SK-N-SH treated with all-trans-retinoic acid at 6 μM for 48 hours (cell line): ENCODE results near the gene BABAM1.

Experiments
- ATAC-seq: fragments of 200-7000 bp; cut with Tn5 transposase; 3 replicates; pipeline ENCODE4 v1.9.1; 2020; ENCODE audit warnings: mild to moderate bottlenecking, moderate library complexity
- ARNTL ChIP-seq: fragments of 450-650 bp; formaldehyde crosslinking; IDR thresholded peaks from 2 replicates; pipeline ENCODE4 v1.5.0; 2020; ENCODE audit warnings: low read depth, mild to moderate bottlenecking, moderate library complexity, borderline replicate concordance
- CSDC2 ChIP-seq: fragments of 250-450 bp; sonication (Bioruptor Pico); IDR thresholded peaks from 2 replicates; pipeline ENCODE4 v1.5.0; 2020; ENCODE audit warnings: mild to moderate bottlenecking, moderate library complexity
- ESRRG ChIP-seq: fragments of 250-450 bp; sonication (Bioruptor Pico); IDR thresholded peaks from 2 replicates; pipeline ENCODE4 v1.6.1; 2021; ENCODE audit warnings: mild to moderate bottlenecking
- GLIS3 ChIP-seq: fragments of 250-450 bp; sonication (Bioruptor Pico); IDR thresholded peaks from 2 replicates; pipeline ENCODE4 v1.5.0; 2020; ENCODE audit warnings: mild to moderate bottlenecking, moderate library complexity
- ISL1 ChIP-seq: fragments of 250-450 bp; sonication (Bioruptor Pico); IDR thresholded peaks from 2 replicates; pipeline ENCODE4 v2.1.2; 2022; ENCODE audit warnings: mild to moderate bottlenecking, moderate library complexity
- OSR1 ChIP-seq: fragments of 250-450 bp; sonication (Bioruptor Pico); IDR thresholded peaks from 2 replicates; pipeline ENCODE4 v1.8.0; 2022; ENCODE audit warnings: moderate library complexity, mild to moderate bottlenecking, inconsistent platforms
- RARB ChIP-seq: fragments of 250-450 bp; sonication (Bioruptor Pico); IDR thresholded peaks from 2 replicates; pipeline ENCODE4 v1.8.0; 2021; ENCODE audit warnings: mild to moderate bottlenecking, moderate library complexity
- SNAI2 ChIP-seq: fragments of 250-450 bp; sonication (Bioruptor Pico); IDR thresholded peaks from 2 replicates; pipeline ENCODE4 v1.5.0; 2020; ENCODE audit warnings: mild to moderate bottlenecking, moderate library complexity
- TCF4 ChIP-seq: fragments of 250-450 bp; sonication (Bioruptor Pico); IDR thresholded peaks from 2 replicates; pipeline ENCODE4 v1.8.0; 2021; ENCODE audit warnings: mild to moderate bottlenecking, moderate library complexity, borderline replicate concordance
- TOX ChIP-seq: fragments of 250-450 bp; sonication (Bioruptor Pico); IDR thresholded peaks from 2 replicates; pipeline ENCODE4 v1.8.0; 2021; ENCODE audit warnings: mild to moderate bottlenecking, moderate library complexity, borderline replicate concordance
- TSHZ2 ChIP-seq: fragments of 250-450 bp; sonication (Bioruptor Pico); IDR thresholded peaks from 2 replicates; pipeline ENCODE4 v1.5.0; 2020; ENCODE audit warnings: mild to moderate bottlenecking, moderate library complexity
- ZC3H10 ChIP-seq: fragments of 250-450 bp; sonication (Bioruptor Pico); IDR thresholded peaks from 2 replicates; pipeline ENCODE4 v1.5.1; 2021; ENCODE audit warnings: mild to moderate bottlenecking, moderate library complexity
- ZFP3 ChIP-seq: fragments of 250-450 bp; sonication (Bioruptor Pico); IDR thresholded peaks from 2 replicates; pipeline ENCODE4 v1.5.0; 2020; ENCODE audit warnings: mild to moderate bottlenecking, moderate library complexity
- ZFP30 ChIP-seq: fragments of 450-650 bp; formaldehyde crosslinking; IDR thresholded peaks from 2 replicates; pipeline ENCODE4 v1.5.0; 2022; ENCODE audit warnings: mild to moderate bottlenecking, moderate library complexity
- ZNF70 ChIP-seq: fragments of 450-650 bp; formaldehyde crosslinking; IDR thresholded peaks from 2 replicates; pipeline ENCODE4 v1.5.0; 2020; ENCODE audit warnings: mild to moderate bottlenecking, moderate library complexity
- ZNF8 ChIP-seq: fragments of 450-650 bp; formaldehyde crosslinking; IDR thresholded peaks from 2 replicates; pipeline ENCODE4 v1.5.0; 2020; ENCODE audit warnings: mild to moderate bottlenecking, moderate library complexity
- TF ChIP-seq, protein P1 (sequence below): fragments of 250-450 bp; sonication (Bioruptor Pico); IDR thresholded peaks from 2 replicates; pipeline ENCODE4 v1.8.0; 2021; ENCODE audit warnings: low read depth, mild to moderate bottlenecking, moderate library complexity, borderline replicate concordance
- TF ChIP-seq, protein P2 (sequence below): fragments of 250-450 bp; sonication (Bioruptor Pico); IDR thresholded peaks from 2 replicates; pipeline ENCODE4 v1.5.1; 2021; ENCODE audit warnings: mild to moderate bottlenecking, moderate library complexity
- TF ChIP-seq, protein P3 (sequence below): fragments of 250-450 bp; sonication (Bioruptor Pico); IDR thresholded peaks from 2 replicates; pipeline ENCODE4 v1.5.1; 2020; ENCODE audit warnings: low read depth, mild to moderate bottlenecking, moderate library complexity

BABAM1 gene

DNA sequence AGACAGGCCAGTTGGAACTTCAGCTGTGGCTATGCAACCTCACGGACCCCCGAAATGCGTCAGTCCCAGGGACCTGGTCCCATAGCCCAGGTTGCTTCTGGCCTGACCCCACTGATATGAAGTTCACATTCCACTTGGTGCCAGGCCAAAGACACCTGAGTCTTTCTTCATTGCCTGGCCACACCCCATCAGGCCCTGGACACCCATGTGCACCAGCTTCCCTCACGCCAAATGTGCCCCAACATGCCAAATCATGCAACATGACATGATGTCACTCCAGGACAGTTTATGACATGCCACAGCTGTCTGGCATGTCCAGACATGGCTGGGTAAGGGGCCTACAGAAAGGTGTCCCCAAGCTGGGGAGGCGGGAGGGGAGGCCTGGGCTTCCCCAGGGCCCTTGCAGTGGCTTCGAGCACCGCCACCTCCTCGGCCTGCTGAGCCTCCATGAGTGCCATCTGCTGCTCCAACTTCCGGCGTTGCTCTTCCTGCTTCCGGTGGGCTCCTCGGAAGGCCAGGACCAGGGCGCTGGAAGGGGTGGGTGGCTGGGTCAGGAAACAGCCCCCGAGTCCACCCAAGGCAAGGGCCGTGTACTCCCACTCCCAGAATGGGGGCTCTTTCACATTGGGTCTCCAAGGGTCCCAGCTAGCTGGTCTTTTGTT lies 17.2 kb upstream of the BABAM1 start:
- no peak for ATAC-seq
- TF ChIP-seq, protein P1, sequence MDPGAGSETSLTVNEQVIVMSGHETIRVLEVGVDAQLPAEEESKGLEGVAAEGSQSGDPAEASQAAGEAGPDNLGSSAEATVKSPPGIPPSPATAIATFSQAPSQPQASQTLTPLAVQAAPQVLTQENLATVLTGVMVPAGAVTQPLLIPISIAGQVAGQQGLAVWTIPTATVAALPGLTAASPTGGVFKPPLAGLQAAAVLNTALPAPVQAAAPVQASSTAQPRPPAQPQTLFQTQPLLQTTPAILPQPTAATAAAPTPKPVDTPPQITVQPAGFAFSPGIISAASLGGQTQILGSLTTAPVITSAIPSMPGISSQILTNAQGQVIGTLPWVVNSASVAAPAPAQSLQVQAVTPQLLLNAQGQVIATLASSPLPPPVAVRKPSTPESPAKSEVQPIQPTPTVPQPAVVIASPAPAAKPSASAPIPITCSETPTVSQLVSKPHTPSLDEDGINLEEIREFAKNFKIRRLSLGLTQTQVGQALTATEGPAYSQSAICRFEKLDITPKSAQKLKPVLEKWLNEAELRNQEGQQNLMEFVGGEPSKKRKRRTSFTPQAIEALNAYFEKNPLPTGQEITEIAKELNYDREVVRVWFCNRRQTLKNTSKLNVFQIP (CRISPR knock-in tag): no peak
- TF ChIP-seq GLIS3 (CRISPR knock-in tag) (no peak), ISL1 (no peak), CSDC2 (CRISPR knock-in tag) (no peak), ARNTL (CRISPR knock-in tag) (no peak), TSHZ2 (CRISPR knock-in tag) (no peak)
- TF ChIP-seq, protein P2, sequence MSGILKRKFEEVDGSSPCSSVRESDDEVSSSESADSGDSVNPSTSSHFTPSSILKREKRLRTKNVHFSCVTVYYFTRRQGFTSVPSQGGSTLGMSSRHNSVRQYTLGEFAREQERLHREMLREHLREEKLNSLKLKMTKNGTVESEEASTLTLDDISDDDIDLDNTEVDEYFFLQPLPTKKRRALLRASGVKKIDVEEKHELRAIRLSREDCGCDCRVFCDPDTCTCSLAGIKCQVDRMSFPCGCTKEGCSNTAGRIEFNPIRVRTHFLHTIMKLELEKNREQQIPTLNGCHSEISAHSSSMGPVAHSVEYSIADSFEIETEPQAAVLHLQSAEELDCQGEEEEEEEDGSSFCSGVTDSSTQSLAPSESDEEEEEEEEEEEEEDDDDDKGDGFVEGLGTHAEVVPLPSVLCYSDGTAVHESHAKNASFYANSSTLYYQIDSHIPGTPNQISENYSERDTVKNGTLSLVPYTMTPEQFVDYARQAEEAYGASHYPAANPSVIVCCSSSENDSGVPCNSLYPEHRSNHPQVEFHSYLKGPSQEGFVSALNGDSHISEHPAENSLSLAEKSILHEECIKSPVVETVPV (CRISPR knock-in tag): no peak

- ATAC-seq: no peak
- TF ChIP-seq, protein P1 (CRISPR knock-in tag): no peak
- TF ChIP-seq ZFP30 (CRISPR knock-in tag) (no peak), SNAI2 (CRISPR knock-in tag) (no peak), RARB (CRISPR knock-in tag) (no peak), TCF4 (CRISPR knock-in tag) (no peak), GLIS3 (CRISPR knock-in tag) (no peak), OSR1 (no peak), TOX (CRISPR knock-in tag) (no peak), ZNF8 (no peak), ISL1 (no peak), ARNTL (CRISPR knock-in tag) (no peak), ZC3H10 (CRISPR knock-in tag) (no peak)
- TF ChIP-seq, protein P3, sequence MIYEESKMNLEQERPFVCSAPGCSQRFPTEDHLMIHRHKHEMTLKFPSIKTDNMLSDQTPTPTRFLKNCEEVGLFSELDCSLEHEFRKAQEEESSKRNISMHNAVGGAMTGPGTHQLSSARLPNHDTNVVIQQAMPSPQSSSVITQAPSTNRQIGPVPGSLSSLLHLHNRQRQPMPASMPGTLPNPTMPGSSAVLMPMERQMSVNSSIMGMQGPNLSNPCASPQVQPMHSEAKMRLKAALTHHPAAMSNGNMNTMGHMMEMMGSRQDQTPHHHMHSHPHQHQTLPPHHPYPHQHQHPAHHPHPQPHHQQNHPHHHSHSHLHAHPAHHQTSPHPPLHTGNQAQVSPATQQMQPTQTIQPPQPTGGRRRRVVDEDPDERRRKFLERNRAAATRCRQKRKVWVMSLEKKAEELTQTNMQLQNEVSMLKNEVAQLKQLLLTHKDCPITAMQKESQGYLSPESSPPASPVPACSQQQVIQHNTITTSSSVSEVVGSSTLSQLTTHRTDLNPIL: no peak
Measured at GRCh38 chr19:17254636-17255035, 12.6 kb upstream of the BABAM1 start.

DNA sequence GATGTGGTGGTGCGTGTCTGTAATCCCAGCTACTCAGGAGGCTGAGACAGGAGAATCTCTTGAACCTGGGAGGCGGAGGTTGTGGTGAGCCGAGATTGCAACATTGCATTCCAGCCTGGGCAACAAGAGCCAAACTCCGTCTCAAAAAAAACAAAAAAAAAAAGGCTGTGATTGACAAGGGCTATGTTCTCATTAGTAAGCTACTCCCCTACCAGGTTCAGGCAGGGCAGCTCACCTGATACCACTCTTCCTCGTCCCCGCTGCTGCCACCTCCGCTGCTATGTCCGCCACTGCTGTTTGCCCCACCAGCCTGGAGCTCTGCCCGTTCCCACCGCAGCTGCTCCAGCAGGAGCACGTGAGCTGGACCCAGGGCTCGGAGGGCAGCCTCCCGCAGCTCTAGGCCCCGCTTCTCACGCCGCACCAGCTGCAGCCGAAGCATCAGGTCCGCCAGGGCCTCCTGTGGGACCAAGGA lies 12.1 kb upstream of the BABAM1 start:
- no peak for ATAC-seq
- TF ChIP-seq ZNF70: no peak
- TF ChIP-seq, protein P3: no peak
- TF ChIP-seq TSHZ2 (CRISPR knock-in tag): no peak
- TF ChIP-seq, protein P1 (CRISPR knock-in tag): no peak
- TF ChIP-seq ZC3H10 (CRISPR knock-in tag): no peak
- no peak for TF ChIP-seq SNAI2 (CRISPR knock-in tag)
- no peak for TF ChIP-seq OSR1
- no peak for TF ChIP-seq ESRRG (CRISPR knock-in tag)
- TF ChIP-seq ZFP30 (CRISPR knock-in tag): no peak
- TF ChIP-seq ZFP3 (CRISPR knock-in tag): no peak
- no peak for TF ChIP-seq ISL1
- no peak for TF ChIP-seq GLIS3 (CRISPR knock-in tag)
